Ascending aorta (tissue), 2 donors: Measurements from ENCODE around the gene CAMTA1. TPM values are rescaled to one million over a fixed set of nuclear protein-coding genes. Genes with fewer than 3 reads are reported as not detected.

Source experiments
- DNase-seq, 2 donors: peaks; one replicate each; pipeline ENCODE4 v3.0.0-alpha.2; 2019; ENCODE audit warnings: low spot score in 2 of 2
- H3K27ac ChIP-seq, 2 donors: fragments of 200-600 bp; sonication (generic); one replicate each; pipeline ENCODE4 v1.5.1; 2016 to 2017; ENCODE audit warnings: mild to moderate bottlenecking in 1 of 2
- H3K27me3 ChIP-seq: fragments of 200-600 bp; sonication (generic); one replicate; pipeline ENCODE4 v1.5.1; 2017
- H3K36me3 ChIP-seq, 2 donors: fragments of 200-600 bp; sonication (generic); one replicate each; pipeline ENCODE4 v1.5.1; 2016
- H3K4me1 ChIP-seq, 2 donors: fragments of 200-600 bp; sonication (generic); one replicate each; pipeline ENCODE4 v1.5.1; 2016 to 2017; ENCODE audit warnings: mild to moderate bottlenecking in 1 of 2
- H3K4me3 ChIP-seq, 2 donors: fragments of 200-600 bp; sonication (generic); one replicate each; pipeline ENCODE4 v1.5.1; 2016 to 2017; ENCODE audit warnings: mild to moderate bottlenecking in 1 of 2
- H3K9me3 ChIP-seq, 2 donors: fragments of 200-600 bp; sonication (generic); one replicate each; pipeline ENCODE4 v1.5.1; 2016
- intact Hi-C: fragments of 100-400 bp; cut with DNase I; formaldehyde crosslinking; loops from one replicate; pipeline ENCODE4 v1.15.1; 2023
- total RNA-seq: library from RNA; depleted of rRNA; stranded (reverse); fragments of >200 nt; gene quantifications from one replicate; pipeline ENCODE4 v1.1.0, GENCODE V29; 2016
- TF ChIP-seq, protein P1 (sequence below), 3 experiments: fragments of 200-600 bp in 2 of 3; fragments of 450-650 bp in 1 of 3; sonication (generic) in 2 of 3; IDR thresholded peaks; one replicate each; pipeline ENCODE4 v1.5.1; 2016 to 2019; ENCODE audit warnings: antibody characterized with exemption in 3 of 3, mild to moderate bottlenecking in 1 of 3, moderate library complexity in 1 of 3

Gene CAMTA1
- total RNA-seq, 1 donor from 2014 or later, result 53.3 TPM

DNA sequence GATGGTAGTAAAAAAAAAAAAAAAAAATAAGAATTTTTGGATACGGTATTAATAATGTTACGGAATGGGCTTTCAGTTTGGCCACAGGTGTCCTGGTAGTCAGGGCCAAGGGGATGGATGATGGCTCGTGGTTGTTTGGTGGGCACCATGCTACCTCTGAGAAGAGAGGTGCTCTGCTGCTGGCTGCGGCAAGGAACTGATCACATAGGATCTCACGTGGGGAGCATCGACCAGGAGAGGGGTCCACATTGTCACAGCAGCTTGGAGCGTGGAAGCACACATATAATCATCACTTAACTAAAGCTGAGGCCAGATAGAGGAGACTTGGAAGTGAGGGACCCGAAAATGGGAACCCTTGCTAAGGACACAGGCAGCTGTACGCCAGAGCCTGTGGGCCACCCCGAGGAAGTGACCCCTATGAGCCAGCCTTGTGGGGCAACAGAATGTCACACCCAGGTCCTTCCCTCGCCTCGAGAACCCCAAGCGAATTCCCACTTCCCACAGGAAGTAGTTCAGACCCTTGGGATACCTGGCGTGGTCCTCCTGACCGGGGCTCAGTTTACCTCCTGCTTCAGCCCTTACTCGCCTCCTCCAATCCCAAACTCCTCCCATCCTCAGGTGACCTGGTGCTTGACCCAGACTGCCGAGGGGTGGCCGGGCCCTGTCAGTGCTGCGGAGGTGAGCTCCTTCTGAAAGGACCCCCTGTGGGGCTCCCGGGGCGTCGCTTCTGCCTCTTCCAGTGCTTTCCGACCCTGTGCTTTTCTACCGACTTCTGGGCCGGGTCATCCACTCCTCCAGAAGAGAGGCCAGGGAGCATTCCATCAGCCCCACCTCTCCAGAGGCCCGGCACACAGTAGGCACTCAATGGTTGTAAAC, 222.0 kb downstream of the CAMTA1 start:
- H3K4me3 ChIP-seq, result no peak overlapping the region
- intact Hi-C loops, result no loop called here
- no peaks in the 10 kb centered on the region for H3K9me3 ChIP-seq
- DNase-seq, result peak in 1 of 2 donors; percentile 39
- no peak overlapping the region for H3K27ac ChIP-seq
- H3K27me3 ChIP-seq, result no peaks in the 10 kb centered on the region
- H3K4me1 ChIP-seq, result no peaks in the 10 kb centered on the region
- TF ChIP-seq, protein P1, sequence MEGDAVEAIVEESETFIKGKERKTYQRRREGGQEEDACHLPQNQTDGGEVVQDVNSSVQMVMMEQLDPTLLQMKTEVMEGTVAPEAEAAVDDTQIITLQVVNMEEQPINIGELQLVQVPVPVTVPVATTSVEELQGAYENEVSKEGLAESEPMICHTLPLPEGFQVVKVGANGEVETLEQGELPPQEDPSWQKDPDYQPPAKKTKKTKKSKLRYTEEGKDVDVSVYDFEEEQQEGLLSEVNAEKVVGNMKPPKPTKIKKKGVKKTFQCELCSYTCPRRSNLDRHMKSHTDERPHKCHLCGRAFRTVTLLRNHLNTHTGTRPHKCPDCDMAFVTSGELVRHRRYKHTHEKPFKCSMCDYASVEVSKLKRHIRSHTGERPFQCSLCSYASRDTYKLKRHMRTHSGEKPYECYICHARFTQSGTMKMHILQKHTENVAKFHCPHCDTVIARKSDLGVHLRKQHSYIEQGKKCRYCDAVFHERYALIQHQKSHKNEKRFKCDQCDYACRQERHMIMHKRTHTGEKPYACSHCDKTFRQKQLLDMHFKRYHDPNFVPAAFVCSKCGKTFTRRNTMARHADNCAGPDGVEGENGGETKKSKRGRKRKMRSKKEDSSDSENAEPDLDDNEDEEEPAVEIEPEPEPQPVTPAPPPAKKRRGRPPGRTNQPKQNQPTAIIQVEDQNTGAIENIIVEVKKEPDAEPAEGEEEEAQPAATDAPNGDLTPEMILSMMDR (IDR thresholded peaks at IDR 0.05), result no peak
- H3K36me3 ChIP-seq, result no peaks in the 10 kb centered on the region

DNA sequence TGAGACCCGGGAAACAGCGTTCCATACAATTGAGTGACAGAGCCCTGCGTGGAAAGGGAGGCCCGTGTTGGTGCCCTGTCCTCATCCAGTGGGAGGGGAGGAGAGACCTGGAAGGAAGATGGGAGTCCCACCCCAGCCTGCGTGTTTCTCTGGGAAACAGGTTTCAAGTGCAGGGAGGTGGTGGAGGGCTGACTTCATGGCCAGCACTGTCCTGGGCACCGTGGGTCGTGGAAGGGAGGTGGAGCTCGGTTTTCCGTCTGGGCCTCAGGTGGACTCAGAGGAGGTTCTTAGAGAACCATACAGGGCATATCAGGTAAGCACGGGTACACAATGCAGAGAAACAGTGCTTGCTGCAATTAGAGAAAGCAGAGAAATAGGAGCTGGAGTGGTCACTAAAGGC, 222.6 kb downstream of the CAMTA1 start:
- Histone ChIP-seq H3K4me1 (no peaks in the 10 kb centered on the region), H3K27ac (no peak overlapping the region), H3K27me3 (no peaks in the 10 kb centered on the region), H3K4me3 (no peak overlapping the region), H3K9me3 (no peaks in the 10 kb centered on the region), H3K36me3 (no peaks in the 10 kb centered on the region)
- intact Hi-C loops, result no loop called here
- TF ChIP-seq, protein P1 (IDR thresholded peaks at IDR 0.05), result no peak
- peak in 1 of 2 donors; percentile 49 for DNase-seq

DNA sequence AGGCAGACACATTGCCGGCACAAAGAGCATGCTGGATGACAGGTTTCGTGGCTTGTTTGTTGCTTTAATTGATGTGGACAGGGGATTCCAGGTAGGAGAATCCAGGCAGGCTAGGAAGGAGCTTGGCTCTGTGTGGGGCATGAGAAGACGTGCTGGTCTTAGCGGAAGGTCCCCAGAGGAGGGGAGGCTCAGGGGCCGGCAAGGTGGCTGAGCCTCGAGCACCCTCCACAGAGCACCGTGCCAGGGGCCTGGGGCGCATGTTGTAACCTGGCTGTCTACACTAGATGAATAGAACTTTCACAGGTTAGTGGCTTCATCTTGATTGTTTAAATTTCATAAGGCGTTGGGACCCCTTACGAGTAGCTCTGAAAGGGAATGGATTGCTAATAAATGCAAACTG, 223.1 kb downstream of the CAMTA1 start:
- Histone ChIP-seq H3K4me3 (no peak overlapping the region), H3K36me3 (no peaks in the 10 kb centered on the region), H3K27me3 (no peaks in the 10 kb centered on the region), H3K9me3 (no peaks in the 10 kb centered on the region), H3K27ac (no peak overlapping the region), H3K4me1 (peaks cover 0 to under 1% of the 10 kb centered on the region in 2 donors)
- peak in 1 of 2 donors; percentile 12 for DNase-seq
- TF ChIP-seq, protein P1 (IDR thresholded peaks at IDR 0.05), result no peak
- intact Hi-C loops, result no loop called here

- Histone ChIP-seq H3K9me3 (no peaks in the 10 kb centered on the region), H3K27me3 (no peaks in the 10 kb centered on the region), H3K4me1 (peaks cover 0 to 4% of the 10 kb centered on the region in 2 donors), H3K36me3 (no peaks in the 10 kb centered on the region), H3K27ac (no peak overlapping the region), H3K4me3 (no peak overlapping the region)
- DNase-seq, result peak in 1 of 2 donors; percentile 58
- TF ChIP-seq, protein P1 (IDR thresholded peaks at IDR 0.05), result no peak
- intact Hi-C loops, result no loop called here
Measured at GRCh38 chr1:7008975-7009740, 223.9 kb downstream of the CAMTA1 start.

DNA sequence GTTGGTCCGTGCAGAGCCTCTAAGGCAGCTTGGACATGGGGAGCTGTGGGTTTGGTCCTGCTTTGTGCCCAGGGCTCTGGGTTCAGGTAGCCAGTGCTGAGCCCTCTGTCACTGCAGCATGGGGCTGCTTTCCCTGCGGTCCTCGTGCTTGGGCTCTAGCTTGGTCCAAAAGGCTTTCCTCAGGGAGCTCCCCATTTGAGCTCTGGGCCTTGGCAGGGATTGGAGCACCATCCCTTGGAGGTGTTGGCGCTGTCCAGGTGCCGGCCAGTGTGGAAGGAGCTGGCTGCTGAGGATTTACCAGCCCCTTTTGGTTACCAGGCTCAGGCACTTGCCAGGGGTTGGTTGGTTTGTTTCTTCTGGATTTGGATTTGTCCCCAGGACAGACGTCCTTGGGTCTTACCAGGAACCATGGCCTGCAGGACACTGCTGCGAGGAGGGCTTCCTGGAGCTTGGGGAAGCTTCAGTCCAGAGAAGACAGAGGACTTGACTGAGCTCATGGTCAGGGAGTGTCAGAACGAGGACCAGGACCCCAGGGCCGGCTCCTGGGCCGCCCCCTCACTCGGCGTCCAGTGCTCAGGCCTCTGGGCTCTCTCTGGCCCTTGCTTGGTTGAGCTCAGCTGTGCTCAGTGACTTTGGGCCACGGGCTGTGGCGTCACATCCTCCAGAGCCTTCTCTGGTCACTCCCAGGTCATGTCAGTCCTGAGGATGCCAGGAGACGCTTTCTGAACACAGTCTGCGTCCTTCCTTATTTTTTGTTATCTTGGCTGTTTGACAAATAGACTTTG, 224.7 kb downstream of the CAMTA1 start:
- peak in 1 of 2 donors; percentile 43 for DNase-seq
- no peak overlapping the region for H3K27ac ChIP-seq
- no peaks in the 10 kb centered on the region for H3K27me3 ChIP-seq
- no peaks in the 10 kb centered on the region for H3K9me3 ChIP-seq
- intact Hi-C loops, result no loop called here
- H3K4me1 ChIP-seq, result peaks cover 0 to 4% of the 10 kb centered on the region in 2 donors
- TF ChIP-seq, protein P1 (IDR thresholded peaks at IDR 0.05), result no peak
- no peak overlapping the region for H3K4me3 ChIP-seq
- no peaks in the 10 kb centered on the region for H3K36me3 ChIP-seq
